K562 (cell line): ENCODE measurements around the gene KCTD6. TPM values are rescaled to one million over a fixed set of nuclear protein-coding genes. Genes with fewer than 3 reads are reported as not detected.

Experiments used
- ARHGAP35 ChIP-seq: fragments of 450-650 bp; IDR thresholded peaks from 2 replicates; pipeline ENCODE4 v1.6.1; 2018; ENCODE audit not compliant: partially characterized antibody
- ASH1L ChIP-seq: fragments of 450-650 bp; IDR thresholded peaks from 2 replicates; pipeline ENCODE4 v1.6.1; 2018; ENCODE audit warnings: borderline replicate concordance, mild to moderate bottlenecking, low read depth; ENCODE audit not compliant: partially characterized antibody
- BMI1 ChIP-seq: fragments of 150-350 bp; IDR thresholded peaks from 2 replicates; pipeline ENCODE4 v1.6.1; 2014; ENCODE audit warnings: low read length
- CREM ChIP-seq: IDR thresholded peaks from 2 replicates; pipeline ENCODE4 v1.6.1; 2014; ENCODE audit warnings: antibody characterized with exemption, low read depth
- EHMT2 ChIP-seq: fragments of 450-650 bp; IDR thresholded peaks from 2 replicates; pipeline ENCODE4 v1.6.1; 2018; ENCODE audit warnings: antibody characterized with exemption
- FOXK2 ChIP-seq, 2 experiments: fragments of 450-650 bp; IDR thresholded peaks in 1 of 2; conservative IDR thresholded peaks in 1 of 2; 2 replicates each; pipeline ENCODE4 v1.6.1; 2016; ENCODE audit warnings: low read depth in 2 of 2, mild to moderate bottlenecking in 1 of 2
- KLF10 ChIP-seq: fragments of 250-450 bp; sonication (Bioruptor Pico); IDR thresholded peaks from 2 replicates; pipeline ENCODE4 v1.6.1; 2021; ENCODE audit warnings: matching md5 sums
- MEF2A ChIP-seq: IDR thresholded peaks from 2 replicates; pipeline ENCODE4 v1.6.1; 2011; ENCODE audit warnings: low read depth, mild to moderate bottlenecking, low read length, moderate library complexity; ENCODE audit not compliant: control insufficient read depth
- POLR2G ChIP-seq: fragments of 200-400 bp; formaldehyde crosslinking; IDR thresholded peaks from 2 replicates; pipeline ENCODE4 v1.6.1; 2017; ENCODE audit warnings: low read depth, mild to moderate bottlenecking, antibody characterized with exemption, low read length, moderate library complexity
- POLR3G ChIP-seq: IDR thresholded peaks from 2 replicates; pipeline ENCODE4 v1.6.1; 2011; ENCODE audit not compliant: insufficient read length, insufficient replicate concordance; ENCODE audit errors: extremely low read depth
- PRPF4 ChIP-seq: fragments of 200-400 bp; formaldehyde crosslinking; IDR thresholded peaks from one replicate; pipeline ENCODE4 v1.6.1; 2017; ENCODE audit warnings: low read length, low read depth, mild to moderate bottlenecking; ENCODE audit not compliant: insufficient read depth, poor library complexity, severe bottlenecking
- SP2 ChIP-seq: IDR thresholded peaks from 2 replicates; pipeline ENCODE4 v1.6.1; 2011; ENCODE audit warnings: mild to moderate bottlenecking, low read depth, low read length, moderate library complexity; ENCODE audit not compliant: poor library complexity, severe bottlenecking; ENCODE audit errors: extremely low read depth
- THAP12 ChIP-seq: fragments of 250-450 bp; sonication (Bioruptor Pico); IDR thresholded peaks from 2 replicates; pipeline ENCODE4 v1.9.0; 2021; ENCODE audit warnings: mild to moderate bottlenecking, inconsistent platforms
- ZNF707 ChIP-seq: fragments of 250-450 bp; sonication (Bioruptor Pico); conservative IDR thresholded peaks from 2 replicates; pipeline ENCODE4 v1.8.0; 2022; ENCODE audit warnings: inconsistent platforms, mild to moderate bottlenecking, moderate library complexity
- polyA plus RNA-seq, 8 experiments: library from polyadenylated mRNA; depleted of rRNA in 4 of 8; stranded (reverse) in 5 of 8; unstranded in 3 of 8; fragments of >200 nt; fragmentation: Nextera tagmentation in 2 of 8; fragmentation: Illumina TruSeq in 1 of 8; extraction: Ambion mirVana in 2 of 8; extraction: Trizol in 1 of 8; gene quantifications; 2 replicates each; pipeline versions ENCODE4 v1.2.1 to v1.2.3, GENCODE V29; 2011 to 2014; ENCODE audit warnings: inconsistent platforms in 1 of 8, missing spikeins in 1 of 8
- total RNA-seq, 7 experiments: library from RNA; depleted of rRNA in 6 of 7; stranded (reverse); fragments of >200 nt in 6 of 7; fragmentation: Illumina TruSeq in 2 of 7; extraction: Trizol in 2 of 7; gene quantifications; 2 replicates each; pipeline versions ENCODE4 v1.2.1 to v1.2.3, GENCODE V29; 2011 to 2021; ENCODE audit warnings: low replicate concordance in 1 of 7
- TF ChIP-seq, protein P1 (sequence below): fragments of 450-650 bp; IDR thresholded peaks from 2 replicates; pipeline ENCODE4 v1.7.1; 2018; ENCODE audit warnings: mild to moderate bottlenecking, low read depth; ENCODE audit not compliant: partially characterized antibody
- TF ChIP-seq, protein P2 (sequence below), 3 experiments: fragments of 200-800 bp in 1 of 3; sonication (Bioruptor generic) in 1 of 3; sonication (generic) in 1 of 3; formaldehyde crosslinking in 1 of 3; IDR thresholded peaks; 2 replicates each; pipeline versions ENCODE4 v1.6.1 to v1.8.0; 2016 to 2022; ENCODE audit warnings: mild to moderate bottlenecking in 2 of 3, missing compliant biosample characterization in 2 of 3, missing genetic modification characterization in 2 of 3, missing genetic modification reagents in 1 of 3
- TF ChIP-seq, protein P3 (sequence below): sonication (generic); formaldehyde crosslinking; IDR thresholded peaks from 2 replicates; pipeline ENCODE4 v1.8.1; 2023; ENCODE audit warnings: mild to moderate bottlenecking, missing genetic modification reagents

Gene KCTD6
- total and polyA plus RNA-seq, 9 of the 15 experiments (the other 6 are each of a cell fraction or from before 2014, with no cell fraction given): 2.1 to 5.9 (median 4.5) TPM

- TF ChIP-seq, protein P1, sequence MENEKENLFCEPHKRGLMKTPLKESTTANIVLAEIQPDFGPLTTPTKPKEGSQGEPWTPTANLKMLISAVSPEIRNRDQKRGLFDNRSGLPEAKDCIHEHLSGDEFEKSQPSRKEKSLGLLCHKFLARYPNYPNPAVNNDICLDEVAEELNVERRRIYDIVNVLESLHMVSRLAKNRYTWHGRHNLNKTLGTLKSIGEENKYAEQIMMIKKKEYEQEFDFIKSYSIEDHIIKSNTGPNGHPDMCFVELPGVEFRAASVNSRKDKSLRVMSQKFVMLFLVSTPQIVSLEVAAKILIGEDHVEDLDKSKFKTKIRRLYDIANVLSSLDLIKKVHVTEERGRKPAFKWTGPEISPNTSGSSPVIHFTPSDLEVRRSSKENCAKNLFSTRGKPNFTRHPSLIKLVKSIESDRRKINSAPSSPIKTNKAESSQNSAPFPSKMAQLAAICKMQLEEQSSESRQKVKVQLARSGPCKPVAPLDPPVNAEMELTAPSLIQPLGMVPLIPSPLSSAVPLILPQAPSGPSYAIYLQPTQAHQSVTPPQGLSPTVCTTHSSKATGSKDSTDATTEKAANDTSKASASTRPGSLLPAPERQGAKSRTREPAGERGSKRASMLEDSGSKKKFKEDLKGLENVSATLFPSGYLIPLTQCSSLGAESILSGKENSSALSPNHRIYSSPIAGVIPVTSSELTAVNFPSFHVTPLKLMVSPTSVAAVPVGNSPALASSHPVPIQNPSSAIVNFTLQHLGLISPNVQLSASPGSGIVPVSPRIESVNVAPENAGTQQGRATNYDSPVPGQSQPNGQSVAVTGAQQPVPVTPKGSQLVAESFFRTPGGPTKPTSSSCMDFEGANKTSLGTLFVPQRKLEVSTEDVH: no peak
- TF ChIP-seq POLR2G (peak; percentile 75), MEF2A (no peak), EHMT2 (no peak), ASH1L (no peak), FOXK2 (conservative IDR thresholded peaks at IDR 0.05 in 1 of 2, IDR thresholded peaks at IDR 0.05 in 1 of 2; ENCODE audit: low read depth in 2 of 2) (no peak), BMI1 (no peak), ARHGAP35 (no peak), THAP12 (CRISPR knock-in tag) (no peak), SP2 (no peak), KLF10 (CRISPR knock-in tag) (no peak), CREM (peak; percentile 4; the same call in 1 of the 2 replicates), ZNF707 (CRISPR knock-in tag) (no peak), POLR3G (no peak), PRPF4 (no peak)
- TF ChIP-seq, protein P2, sequence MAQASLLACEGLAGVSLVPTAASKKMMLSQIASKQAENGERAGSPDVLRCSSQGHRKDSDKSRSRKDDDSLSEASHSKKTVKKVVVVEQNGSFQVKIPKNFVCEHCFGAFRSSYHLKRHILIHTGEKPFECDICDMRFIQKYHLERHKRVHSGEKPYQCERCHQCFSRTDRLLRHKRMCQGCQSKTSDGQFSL (CRISPR knock-in tag; IDR thresholded peaks at IDR 0.05): no peak
- TF ChIP-seq, protein P2 (tag; IDR thresholded peaks at IDR 0.05): no peak
- TF ChIP-seq, protein P3, sequence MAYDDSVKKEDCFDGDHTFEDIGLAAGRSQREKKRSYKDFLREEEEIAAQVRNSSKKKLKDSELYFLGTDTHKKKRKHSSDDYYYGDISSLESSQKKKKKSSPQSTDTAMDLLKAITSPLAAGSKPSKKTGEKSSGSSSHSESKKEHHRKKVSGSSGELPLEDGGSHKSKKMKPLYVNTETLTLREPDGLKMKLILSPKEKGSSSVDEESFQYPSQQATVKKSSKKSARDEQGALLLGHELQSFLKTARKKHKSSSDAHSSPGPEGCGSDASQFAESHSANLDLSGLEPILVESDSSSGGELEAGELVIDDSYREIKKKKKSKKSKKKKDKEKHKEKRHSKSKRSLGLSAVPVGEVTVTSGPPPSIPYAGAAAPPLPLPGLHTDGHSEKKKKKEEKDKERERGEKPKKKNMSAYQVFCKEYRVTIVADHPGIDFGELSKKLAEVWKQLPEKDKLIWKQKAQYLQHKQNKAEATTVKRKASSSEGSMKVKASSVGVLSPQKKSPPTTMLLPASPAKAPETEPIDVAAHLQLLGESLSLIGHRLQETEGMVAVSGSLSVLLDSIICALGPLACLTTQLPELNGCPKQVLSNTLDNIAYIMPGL (CRISPR knock-in tag): no peak
These were observed at the start of gene KCTD6 (continued) for GRCh38 chr3:58491506-58492402.
